LNCAP (cell line): ENCODE results near the gene CENPS.

Experiments
- CTCF ChIP-seq: fragments of 450-650 bp; IDR thresholded peaks from 2 replicates; pipeline ENCODE4 v1.5.1; 2017; ENCODE audit warnings: mild to moderate bottlenecking

CENPS gene

GRCh38 chr1:10430216-10431069, at the start of gene CENPS:
Gene CENPS (plus strand): TSS chr1:10430433. CDS start chr1:10430518, 85 bp downstream.
- TF ChIP-seq CTCF = peak; percentile 94

DNA sequence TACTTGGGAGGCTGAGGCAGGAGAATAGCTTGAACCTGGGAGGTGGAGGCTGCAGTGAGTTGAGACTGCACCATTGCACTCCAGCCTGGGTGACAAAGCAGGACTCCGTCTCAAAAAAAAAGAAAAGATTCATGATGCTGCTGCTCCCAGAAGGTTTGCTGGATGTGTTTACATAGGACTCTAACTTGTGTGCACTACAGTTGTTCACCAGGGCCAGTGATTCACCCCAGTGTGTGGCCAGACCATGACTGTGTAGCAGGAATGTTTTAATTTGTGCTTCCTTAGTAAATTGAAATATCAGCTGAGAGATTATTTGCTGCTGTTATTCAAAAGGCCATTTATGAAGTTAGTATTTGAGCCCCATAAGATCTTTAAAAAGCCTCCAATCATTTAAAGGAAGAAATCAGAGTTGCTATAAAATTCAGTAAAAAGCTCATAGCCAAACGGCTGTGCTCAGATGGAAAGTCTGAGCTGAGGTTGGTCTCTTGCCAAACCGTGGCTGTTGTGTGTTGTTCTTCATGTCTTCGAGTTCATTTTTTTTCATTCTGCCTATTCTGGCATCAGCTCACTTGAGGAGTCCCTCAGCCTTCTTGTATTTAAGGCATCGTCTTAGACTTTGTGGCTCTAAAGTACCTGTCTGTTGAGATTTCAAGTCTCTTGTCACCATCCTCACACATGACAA, 49.5 kb upstream of the CENPS start:
- no peak for TF ChIP-seq CTCF

DNA sequence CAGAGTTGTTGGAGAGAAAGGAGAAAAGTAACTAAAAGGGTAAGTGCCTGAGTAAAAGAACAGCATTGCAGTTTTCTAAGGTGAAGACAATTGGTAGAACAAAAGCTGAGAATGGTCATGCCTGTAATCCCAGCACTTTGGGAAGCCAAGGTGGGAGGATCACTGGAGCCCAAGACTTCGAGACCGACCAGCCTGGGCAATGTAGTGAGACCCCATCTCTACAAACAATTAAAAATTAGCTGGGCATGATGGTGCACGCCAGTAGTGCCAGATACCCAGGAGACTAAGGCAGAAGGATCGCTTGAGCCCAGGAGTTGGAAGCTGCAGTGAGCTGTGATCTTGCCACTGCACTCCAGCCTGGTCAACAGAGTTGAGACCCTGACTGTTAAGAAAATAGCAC, 46.6 kb upstream of the CENPS start:
- TF ChIP-seq CTCF = no peak

DNA sequence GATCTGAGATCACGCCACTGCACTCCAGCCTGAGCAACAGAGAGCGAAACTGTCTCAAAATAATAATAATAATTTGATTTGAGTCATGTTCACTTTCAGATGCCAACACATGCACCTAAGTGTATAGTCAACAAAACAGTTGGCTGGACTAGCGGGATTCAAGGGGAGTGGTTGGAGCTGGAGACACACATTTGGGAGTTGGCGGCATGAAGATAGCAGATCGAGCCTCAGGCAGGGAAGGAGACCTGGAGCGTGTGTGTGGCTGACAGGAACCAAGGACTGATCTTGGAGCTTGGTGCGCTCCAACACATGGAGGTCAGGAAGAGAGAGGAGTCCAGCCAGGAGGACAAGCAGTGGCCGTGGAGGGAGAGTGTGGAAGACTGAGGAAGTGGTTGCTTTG, 46.0 kb upstream of the CENPS start:
- TF ChIP-seq CTCF = no peak

DNA sequence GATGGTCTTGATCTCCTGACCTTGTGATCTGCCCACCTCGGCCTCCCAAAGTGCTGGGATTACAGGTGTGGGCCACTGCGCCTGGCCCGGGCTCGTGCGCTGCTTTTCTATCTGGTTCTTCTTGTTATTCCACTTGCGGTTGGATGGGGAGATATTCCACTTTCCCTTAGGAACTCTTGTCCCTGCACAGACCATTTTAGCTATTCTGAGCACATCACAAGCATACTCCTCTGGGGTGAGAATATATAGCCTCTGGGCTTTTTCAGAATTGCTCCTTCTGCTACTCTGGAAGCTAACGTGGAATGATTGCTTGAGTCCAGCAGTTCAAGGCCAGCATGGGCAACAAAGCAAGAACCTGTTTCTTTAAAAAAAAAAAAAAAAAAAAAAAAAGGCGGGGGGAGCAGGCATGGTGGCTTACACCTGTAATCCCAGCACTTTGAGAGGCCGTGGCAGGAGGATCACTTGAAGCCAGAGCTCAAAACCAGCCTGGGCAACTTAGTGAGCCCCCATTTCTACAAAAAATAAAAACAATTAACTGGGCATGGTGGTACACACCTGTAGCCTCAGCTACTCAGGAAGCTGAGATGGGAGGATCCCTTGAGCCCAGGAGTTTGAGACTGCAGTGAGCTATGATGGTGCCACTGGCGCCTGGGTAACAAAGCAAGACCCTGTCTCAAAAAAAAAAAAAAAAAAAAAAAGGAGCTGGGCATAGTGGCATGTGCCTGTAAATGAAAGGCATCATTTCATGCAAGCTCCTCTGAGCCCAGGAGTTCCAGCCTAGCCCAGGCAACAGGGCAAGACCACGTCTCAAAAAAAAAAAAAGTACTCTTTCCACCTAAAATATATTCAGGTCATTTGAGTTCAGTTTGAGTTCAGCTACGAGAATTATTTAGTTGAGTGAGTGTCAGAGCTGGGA, 43.2 kb upstream of the CENPS start:
- TF ChIP-seq CTCF = no peak

- no peak for TF ChIP-seq CTCF
These were observed 42.4 kb upstream of the CENPS start for GRCh38 chr1:10387677-10388386.

GRCh38 chr1:10388387-10388715, 41.9 kb upstream of the CENPS start:
- no peak for TF ChIP-seq CTCF
